Measurements from ENCODE around the gene CBLL1.

The CBLL1 gene

DNA sequence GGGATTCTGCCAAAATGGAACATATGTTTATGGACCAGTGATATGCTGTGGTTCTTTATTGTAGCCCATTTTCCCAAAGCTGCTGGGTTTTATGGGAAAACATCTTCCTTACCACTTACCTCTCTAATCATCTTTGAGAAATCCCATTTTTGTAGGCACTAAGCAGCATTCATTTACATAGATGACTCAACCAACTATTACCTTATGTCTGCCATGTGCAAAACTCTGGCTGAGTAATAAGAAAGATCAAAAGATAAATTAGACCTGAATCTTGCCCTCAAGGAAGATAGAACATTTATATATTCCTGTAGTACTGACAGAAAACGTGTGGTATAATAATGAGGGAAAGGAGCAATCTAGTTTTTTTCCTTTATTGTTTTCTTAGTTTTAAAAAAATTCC lies 24.3 kb downstream of the CBLL1 start:
- TF ChIP-seq, protein P1, sequence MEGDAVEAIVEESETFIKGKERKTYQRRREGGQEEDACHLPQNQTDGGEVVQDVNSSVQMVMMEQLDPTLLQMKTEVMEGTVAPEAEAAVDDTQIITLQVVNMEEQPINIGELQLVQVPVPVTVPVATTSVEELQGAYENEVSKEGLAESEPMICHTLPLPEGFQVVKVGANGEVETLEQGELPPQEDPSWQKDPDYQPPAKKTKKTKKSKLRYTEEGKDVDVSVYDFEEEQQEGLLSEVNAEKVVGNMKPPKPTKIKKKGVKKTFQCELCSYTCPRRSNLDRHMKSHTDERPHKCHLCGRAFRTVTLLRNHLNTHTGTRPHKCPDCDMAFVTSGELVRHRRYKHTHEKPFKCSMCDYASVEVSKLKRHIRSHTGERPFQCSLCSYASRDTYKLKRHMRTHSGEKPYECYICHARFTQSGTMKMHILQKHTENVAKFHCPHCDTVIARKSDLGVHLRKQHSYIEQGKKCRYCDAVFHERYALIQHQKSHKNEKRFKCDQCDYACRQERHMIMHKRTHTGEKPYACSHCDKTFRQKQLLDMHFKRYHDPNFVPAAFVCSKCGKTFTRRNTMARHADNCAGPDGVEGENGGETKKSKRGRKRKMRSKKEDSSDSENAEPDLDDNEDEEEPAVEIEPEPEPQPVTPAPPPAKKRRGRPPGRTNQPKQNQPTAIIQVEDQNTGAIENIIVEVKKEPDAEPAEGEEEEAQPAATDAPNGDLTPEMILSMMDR (conservative IDR thresholded peaks at IDR 0.05): no peak
- no peak overlapping the region for H3K27ac ChIP-seq

DNA sequence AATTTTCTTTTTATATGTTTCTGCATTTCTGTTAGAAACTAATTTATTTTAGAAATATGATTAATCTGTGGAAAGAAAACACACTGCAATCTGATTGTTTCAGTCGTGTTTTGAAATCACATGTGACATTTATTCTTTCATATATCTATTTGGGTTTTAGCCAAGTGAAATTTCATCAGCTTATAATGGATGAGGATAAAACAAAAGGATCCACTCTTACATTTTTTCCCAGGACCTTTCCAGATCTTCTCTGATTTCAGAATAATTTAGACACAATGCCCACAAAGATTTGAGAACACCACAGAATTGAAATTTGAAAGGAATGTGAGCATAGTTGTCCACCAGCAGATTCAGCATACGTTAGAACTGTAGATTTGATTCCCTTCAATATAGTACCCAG lies 29.1 kb downstream of the CBLL1 start:
- no peak overlapping the region for H3K27ac ChIP-seq
- TF ChIP-seq, protein P1 (conservative IDR thresholded peaks at IDR 0.05): no peak

DNA sequence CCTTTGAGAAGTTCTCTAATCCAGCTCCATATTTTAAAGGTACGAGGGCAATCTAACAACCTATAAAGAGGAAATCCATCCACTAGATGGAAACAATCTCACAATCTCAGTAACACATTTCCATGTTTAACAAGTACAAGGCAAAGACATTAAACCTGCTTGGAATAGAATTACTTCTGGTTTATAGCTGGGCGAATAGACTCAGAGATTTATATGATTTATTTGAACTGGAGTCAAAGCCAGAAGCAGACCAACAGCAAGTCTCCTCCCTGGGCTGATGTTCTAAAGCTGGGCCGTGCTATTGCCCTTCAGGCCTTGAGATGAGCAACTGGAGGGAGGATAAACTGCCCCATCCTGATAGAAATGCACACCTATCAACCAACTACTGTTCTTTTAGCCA lies 33.8 kb downstream of the CBLL1 start:
- TF ChIP-seq, protein P1 (conservative IDR thresholded peaks at IDR 0.05): peak; percentile 46
- peak overlapping the region; percentile 41; the same call in 1 of the 2 replicates for H3K27ac ChIP-seq

DNA sequence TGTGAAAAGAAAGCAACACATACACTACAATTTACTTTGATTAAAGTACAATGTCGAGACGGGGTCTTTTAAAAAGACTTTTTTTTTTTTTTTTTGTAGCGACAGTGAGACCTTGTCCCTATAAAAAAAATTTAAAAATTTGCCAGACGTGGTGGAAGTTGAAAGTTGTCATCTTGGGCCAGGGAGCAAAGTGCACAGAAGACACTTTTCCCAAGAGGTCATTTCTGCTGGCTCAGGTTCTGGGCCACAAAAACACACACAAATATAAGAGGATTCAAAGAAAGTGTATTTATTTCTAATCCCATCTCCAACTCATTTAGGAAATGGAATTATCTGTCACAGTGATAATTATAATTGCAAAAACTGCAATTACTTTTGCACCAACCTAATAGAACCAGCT lies 34.3 kb downstream of the CBLL1 start:
- H3K27ac ChIP-seq: peak overlapping the region; percentile 41; the same call in 1 of the 2 replicates
- TF ChIP-seq, protein P1 (conservative IDR thresholded peaks at IDR 0.05): no peak

DNA sequence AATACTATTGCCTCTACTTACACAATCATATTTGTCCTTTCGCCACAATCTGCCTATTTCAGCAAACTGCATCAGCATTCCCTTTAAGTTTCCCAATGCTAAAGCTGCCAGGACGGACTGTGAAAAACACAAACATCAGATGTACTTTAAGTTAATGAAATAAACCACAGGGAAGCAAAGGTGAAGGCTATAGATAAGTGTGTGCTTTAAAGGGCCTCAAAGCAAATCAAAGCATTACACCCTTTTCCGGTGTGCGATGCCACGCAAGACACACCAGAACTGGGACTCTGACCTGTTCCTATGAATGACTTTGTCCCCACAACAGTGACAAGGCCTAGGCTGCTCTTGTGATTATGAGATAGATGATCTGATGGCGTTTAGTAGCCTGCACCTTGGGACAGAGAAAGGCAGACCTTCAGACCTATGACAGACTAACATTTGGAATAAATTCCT lies 35.7 kb downstream of the CBLL1 start:
- TF ChIP-seq, protein P1 (conservative IDR thresholded peaks at IDR 0.05): no peak
- H3K27ac ChIP-seq: no peak overlapping the region

DNA sequence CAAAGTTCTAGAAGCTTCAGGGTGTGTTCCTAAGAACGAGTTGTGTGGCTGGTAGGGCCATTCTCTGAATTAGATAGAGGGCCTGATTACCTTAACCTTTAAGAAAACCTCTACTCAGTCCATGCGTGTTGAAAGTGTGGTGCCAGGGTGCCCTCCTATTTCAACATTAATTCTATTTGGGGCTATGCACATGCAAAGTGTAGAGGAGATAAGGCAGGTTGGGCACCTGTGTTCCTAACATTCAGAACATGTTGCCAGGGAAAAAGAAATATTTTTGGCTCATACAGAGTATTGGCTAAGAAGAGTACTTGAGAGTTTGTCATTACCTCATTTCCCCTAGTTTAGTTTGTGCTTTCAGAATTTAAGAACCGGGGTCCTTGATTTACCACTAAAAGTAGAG lies 38.4 kb downstream of the CBLL1 start:
- TF ChIP-seq, protein P1 (conservative IDR thresholded peaks at IDR 0.05): no peak
- no peak overlapping the region for H3K27ac ChIP-seq

DNA sequence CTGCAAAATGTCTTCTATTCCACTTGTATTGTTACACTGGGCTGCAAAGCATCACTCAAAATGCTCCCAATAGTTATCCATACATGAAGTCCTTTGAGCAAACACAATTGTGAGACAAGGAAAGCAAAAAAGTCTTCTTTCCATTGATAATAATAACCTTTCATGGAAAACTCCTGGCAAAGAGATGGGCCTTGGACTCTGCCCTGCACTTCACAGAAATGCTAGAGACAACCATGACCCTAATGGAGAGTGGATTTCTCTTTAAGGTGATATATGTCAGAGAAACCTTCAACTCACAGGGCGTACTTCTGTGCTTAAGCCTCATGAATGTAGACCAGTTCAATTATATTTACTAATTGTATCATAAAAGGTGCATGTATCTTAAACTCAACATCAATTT lies 39.7 kb downstream of the CBLL1 start:
- TF ChIP-seq, protein P1 (conservative IDR thresholded peaks at IDR 0.05): no peak
- H3K27ac ChIP-seq: no peak overlapping the region
